AG09309 (cell line): Measurements from ENCODE around the gene CACNA1C.

ENCODE experiments used
- DNase-seq: peaks from one replicate; pipeline ENCODE4 v3.0.0-alpha.2; 2010; ENCODE audit warnings: low read depth
- H3K4me3 ChIP-seq: 2 replicates; pipeline ENCODE4 v1.5.1; 2011; ENCODE audit warnings: mild to moderate bottlenecking, low read depth, low read length, moderate library complexity; ENCODE audit not compliant: control insufficient read depth
- CTCF ChIP-seq: IDR thresholded peaks from 2 replicates; pipeline ENCODE4 v1.5.1; 2011; ENCODE audit warnings: mild to moderate bottlenecking, low read depth, low read length, inconsistent platforms; ENCODE audit not compliant: insufficient read depth, control insufficient read depth; ENCODE audit errors: missing control alignments

The CACNA1C gene

GRCh38 chr12:2286047-2286446, 233.3 kb downstream of the CACNA1C start:
- H3K4me3 ChIP-seq: no peak overlapping the region
- no peak for DNase-seq
- no peak for TF ChIP-seq CTCF

- no peak for TF ChIP-seq CTCF
- H3K4me3 ChIP-seq: no peak overlapping the region
- no peak for DNase-seq
These were observed 233.8 kb downstream of the CACNA1C start for GRCh38 chr12:2286461-2287131.

- no peak for DNase-seq
- TF ChIP-seq CTCF: no peak
- H3K4me3 ChIP-seq: no peak overlapping the region
These were observed 234.4 kb downstream of the CACNA1C start for GRCh38 chr12:2287151-2287550.

GRCh38 chr12:2287589-2287988, 234.8 kb downstream of the CACNA1C start:
- no peak for TF ChIP-seq CTCF
- H3K4me3 ChIP-seq: no peak overlapping the region
- DNase-seq: no peak

GRCh38 chr12:2288001-2288400, 235.2 kb downstream of the CACNA1C start:
- TF ChIP-seq CTCF: no peak
- no peak overlapping the region for H3K4me3 ChIP-seq
- DNase-seq: no peak

- no peak overlapping the region for H3K4me3 ChIP-seq
- no peak for TF ChIP-seq CTCF
- no peak for DNase-seq
These were observed 235.7 kb downstream of the CACNA1C start for GRCh38 chr12:2288471-2288870.
